Measurements from ENCODE around the gene KCTD12.
A peak's percentile ranks its signal among the peaks of the same experiment; 100 is the strongest.

The KCTD12 gene

DNA sequence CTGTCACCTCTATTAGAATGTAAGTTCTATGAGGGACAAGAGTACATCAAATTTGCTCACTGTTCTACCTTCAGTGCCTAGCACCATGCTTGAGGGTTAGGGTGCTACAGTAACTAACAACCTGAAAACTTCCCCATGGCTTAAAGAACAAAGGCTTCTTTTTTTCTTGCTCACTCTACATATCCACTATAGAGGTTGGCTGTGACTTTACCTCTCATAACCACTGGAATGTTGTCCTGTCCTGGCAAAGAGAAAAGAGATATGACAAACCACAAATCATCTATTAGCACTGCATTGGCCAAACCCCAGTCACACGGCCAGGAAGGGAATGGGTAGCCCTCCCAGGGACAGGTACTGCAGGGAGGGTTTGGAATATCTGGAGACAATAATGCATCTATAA is 38.9 kb upstream of the KCTD12 start:
- TF ChIP-seq ZFX (IDR thresholded peaks at IDR 0.05), result no peak
- TF ChIP-seq, protein P1, sequence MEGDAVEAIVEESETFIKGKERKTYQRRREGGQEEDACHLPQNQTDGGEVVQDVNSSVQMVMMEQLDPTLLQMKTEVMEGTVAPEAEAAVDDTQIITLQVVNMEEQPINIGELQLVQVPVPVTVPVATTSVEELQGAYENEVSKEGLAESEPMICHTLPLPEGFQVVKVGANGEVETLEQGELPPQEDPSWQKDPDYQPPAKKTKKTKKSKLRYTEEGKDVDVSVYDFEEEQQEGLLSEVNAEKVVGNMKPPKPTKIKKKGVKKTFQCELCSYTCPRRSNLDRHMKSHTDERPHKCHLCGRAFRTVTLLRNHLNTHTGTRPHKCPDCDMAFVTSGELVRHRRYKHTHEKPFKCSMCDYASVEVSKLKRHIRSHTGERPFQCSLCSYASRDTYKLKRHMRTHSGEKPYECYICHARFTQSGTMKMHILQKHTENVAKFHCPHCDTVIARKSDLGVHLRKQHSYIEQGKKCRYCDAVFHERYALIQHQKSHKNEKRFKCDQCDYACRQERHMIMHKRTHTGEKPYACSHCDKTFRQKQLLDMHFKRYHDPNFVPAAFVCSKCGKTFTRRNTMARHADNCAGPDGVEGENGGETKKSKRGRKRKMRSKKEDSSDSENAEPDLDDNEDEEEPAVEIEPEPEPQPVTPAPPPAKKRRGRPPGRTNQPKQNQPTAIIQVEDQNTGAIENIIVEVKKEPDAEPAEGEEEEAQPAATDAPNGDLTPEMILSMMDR (conservative IDR thresholded peaks at IDR 0.05), result no peak

DNA sequence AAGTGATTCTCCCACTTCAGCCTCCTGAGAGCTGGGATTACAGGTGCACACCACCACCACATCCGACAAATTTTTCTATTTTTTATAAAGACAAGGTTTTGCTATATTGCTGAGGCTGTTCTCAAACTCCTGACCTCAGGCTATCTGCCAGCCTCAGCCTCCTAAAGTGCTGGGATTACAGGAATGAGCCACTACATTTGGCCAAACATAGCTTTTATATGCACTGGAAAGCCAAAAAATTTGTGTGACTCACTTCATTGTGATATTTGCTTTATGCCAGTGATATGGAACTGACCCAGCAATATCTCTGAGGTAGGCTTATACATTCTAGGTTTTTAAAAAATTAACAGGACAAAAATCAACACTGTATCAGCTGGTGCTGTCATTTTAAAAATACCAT is 35.3 kb upstream of the KCTD12 start:
- H3K27ac ChIP-seq, result no peak overlapping the region
- no peak for TF ChIP-seq ZFX (IDR thresholded peaks at IDR 0.05)
- TF ChIP-seq, protein P1 (conservative IDR thresholded peaks at IDR 0.05), result no peak

More for the DNA sequence above, 38.9 kb upstream of the KCTD12 start:
- H3K27ac ChIP-seq, result peak overlapping the region; percentile 60; the same call in 1 of the 2 replicates

DNA sequence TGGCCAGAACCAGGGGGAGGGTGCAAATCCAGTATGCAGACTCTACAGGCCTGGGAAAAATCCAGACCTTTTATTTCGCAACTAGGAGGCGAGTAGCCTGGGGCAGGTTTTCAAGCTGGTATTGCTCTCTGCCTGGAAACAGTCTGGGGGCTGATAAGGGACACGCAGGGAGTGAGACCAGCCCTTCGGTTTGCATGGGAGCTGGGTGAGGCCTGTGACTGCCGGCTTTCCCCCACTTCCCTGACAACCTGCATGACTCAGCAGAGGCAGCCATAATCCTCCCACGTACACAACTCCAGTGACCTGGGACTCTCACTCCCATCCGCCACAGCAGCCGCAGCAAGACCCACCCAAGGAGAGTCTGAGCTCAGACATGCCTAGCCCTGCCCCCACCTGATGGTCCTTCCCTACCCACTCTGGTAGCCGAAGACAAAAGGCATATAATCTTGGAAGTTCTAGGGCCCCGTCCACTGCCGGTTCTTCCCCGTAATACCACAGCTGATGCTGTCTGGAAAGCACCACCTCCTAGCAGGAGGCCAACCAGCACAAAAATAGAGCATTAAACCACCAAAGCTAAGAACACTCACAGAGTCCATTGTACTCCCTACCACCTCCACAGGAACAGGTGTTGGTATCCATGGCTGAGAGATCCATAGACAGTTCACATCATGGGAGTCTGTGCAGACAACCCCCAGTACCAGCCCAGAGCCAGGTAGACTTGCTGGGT is 31.7 kb upstream of the KCTD12 start:
- H3K27ac ChIP-seq, result peak overlapping the region; percentile 16; the same call in 1 of the 2 replicates

DNA sequence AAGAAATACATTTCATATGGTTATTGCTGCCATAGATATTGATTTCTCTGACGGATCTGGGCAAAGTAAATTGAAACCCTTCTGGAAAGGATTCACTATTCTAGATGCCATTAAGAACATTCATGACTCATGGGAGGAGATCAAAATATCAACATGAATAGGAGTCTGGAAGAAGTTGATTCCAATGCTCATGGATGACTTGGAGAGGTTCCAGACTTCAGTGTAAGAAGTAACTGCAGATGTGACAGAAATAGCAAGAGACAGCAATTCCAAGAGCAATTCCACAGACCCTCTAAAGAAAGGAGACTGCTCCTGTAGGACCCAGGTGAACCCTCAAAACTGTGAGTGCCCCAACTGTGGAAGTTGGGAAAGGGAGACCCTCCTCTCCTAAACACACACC is 30.9 kb upstream of the KCTD12 start:
- H3K27ac ChIP-seq, result 0 out of 2 replicates have a peak overlapping the region, but pooled peaks have one; percentile 16
- TF ChIP-seq ZFX (IDR thresholded peaks at IDR 0.05), result no peak
- TF ChIP-seq, protein P1 (conservative IDR thresholded peaks at IDR 0.05), result no peak

DNA sequence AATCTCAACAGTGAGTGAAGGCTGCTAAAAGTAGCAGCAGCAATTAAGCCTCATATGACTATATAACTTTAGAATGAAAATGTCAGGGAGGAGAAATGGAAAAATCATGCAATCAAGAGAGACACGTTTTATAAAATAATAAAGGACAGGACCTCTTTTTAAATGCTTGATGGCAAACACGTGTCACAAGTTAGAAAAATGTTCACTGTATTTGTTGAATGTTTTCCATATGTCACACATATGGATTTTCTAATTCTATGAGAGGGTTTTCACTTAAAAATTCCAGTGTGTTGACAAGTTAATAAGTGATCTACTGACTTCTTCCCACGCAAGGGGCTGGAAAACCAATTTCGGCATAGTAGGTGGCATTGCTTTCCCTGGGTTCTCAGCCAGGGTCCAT is 27.7 kb upstream of the KCTD12 start:
- no peak overlapping the region for H3K27ac ChIP-seq
- TF ChIP-seq ZFX (IDR thresholded peaks at IDR 0.05), result no peak
- TF ChIP-seq, protein P1 (conservative IDR thresholded peaks at IDR 0.05), result no peak

DNA sequence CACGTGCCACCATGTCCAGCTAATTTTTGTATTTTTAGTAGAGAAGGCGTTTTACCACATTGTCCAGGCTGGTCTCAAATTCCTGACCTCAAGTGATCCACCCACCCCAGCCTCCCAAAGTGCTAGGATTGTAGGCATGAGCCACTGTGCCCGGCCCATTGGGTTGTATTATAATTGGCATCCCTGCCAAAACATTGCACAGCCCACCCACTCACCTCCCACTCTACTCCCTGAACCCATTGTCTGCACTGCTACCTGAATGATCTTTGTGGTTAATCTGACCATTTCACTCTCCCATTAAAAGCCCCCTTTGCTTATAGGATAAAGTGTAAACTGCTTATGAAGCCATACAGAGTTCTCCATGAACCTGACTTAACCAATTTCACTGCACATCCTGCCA is 26.3 kb upstream of the KCTD12 start:
- TF ChIP-seq ZFX (IDR thresholded peaks at IDR 0.05), result no peak
- TF ChIP-seq, protein P1 (conservative IDR thresholded peaks at IDR 0.05), result no peak
- no peak overlapping the region for H3K27ac ChIP-seq

DNA sequence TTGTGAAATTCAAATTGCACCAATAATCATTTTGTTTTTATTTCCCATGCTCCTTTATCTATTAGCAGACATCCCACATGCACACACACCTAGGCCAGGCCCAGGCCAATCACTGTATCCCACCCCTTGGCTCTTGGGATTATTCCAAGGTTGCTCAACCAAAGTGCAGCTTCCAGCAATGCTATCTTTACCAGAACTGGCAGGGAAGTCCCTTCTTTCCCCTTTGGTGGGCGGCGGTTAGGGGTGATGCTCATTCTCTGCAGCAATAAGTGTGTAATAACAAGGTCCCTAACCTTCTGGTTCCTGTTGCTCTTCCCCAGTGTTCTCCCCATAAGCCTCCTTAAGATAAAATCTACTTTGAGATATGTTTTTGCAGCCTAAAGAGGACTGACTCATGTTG is 18.3 kb upstream of the KCTD12 start:
- TF ChIP-seq ZFX (IDR thresholded peaks at IDR 0.05), result no peak
- TF ChIP-seq, protein P1 (conservative IDR thresholded peaks at IDR 0.05), result no peak
- no peak overlapping the region for H3K27ac ChIP-seq
